B cell (primary cell): Measurements from ENCODE around the gene MAP1LC3B2. TPM values are rescaled to one million over a fixed set of nuclear protein-coding genes. Genes with fewer than 3 reads are reported as not detected.

ENCODE experiments used
- ATAC-seq: fragments of 200-7000 bp; cut with Tn5 transposase; one replicate; pipeline ENCODE4 v1.10.0; 2021; ENCODE audit warnings: low read depth, mild to moderate bottlenecking, moderate number of reproducible peaks, moderate library complexity
- CTCF ChIA-PET: fragments of 350-600 bp; sonication (Branson Sonifier 250); formaldehyde crosslinking; loops from one replicate; lab custom pipeline; 2021; ENCODE audit warnings: antibody characterized with exemption, inconsistent platforms; lab: Charles Lee
- POLR2A ChIA-PET: fragments of 350-600 bp; sonication (Branson Sonifier 250); formaldehyde crosslinking; loops from one replicate; lab custom pipeline; 2021; ENCODE audit warnings: antibody characterized with exemption; lab: Charles Lee
- DNase-seq: peaks from one replicate; pipeline ENCODE4 v3.0.0; 2013
- H2AFZ ChIP-seq: 2 replicates; pipeline ENCODE4 v1.6.1; 2012; ENCODE audit warnings: mild to moderate bottlenecking, low read depth, low read length; ENCODE audit not compliant: insufficient read depth, poor library complexity, severe bottlenecking
- H3K27ac ChIP-seq, 2 donors: 1 replicate in 1 of 2; 2 replicates in 1 of 2; pipeline ENCODE4 v1.5.1; 2012 to 2013; ENCODE audit warnings: low read length in 2 of 2, mild to moderate bottlenecking in 2 of 2, moderate library complexity in 1 of 2
- H3K27me3 ChIP-seq, 4 experiments: fragments of 200-600 bp in 1 of 4; sonication (generic) in 1 of 4; replicated peaks in 1 of 4; 1 replicate in 2 of 4; 2 replicates in 2 of 4; pipeline versions ENCODE4 v1.6.1 to v1.7.0; 2013 to 2016; ENCODE audit warnings: low read length in 3 of 4, mild to moderate bottlenecking in 2 of 4, mixed read lengths in 1 of 4, moderate library complexity in 1 of 4; ENCODE audit not compliant: insufficient read depth in 4 of 4, control insufficient read depth in 3 of 4; ENCODE audit errors: control extremely low read depth in 1 of 4
- H3K36me3 ChIP-seq, 2 experiments: replicated peaks in 1 of 2; 1 replicate in 1 of 2; 2 replicates in 1 of 2; pipeline versions ENCODE4 v1.6.1 to v1.7.1; 2013; ENCODE audit warnings: low read length in 1 of 2; ENCODE audit not compliant: insufficient read depth in 2 of 2, control insufficient read depth in 1 of 2; ENCODE audit errors: control extremely low read depth in 1 of 2, extremely low read depth in 1 of 2
- H3K4me1 ChIP-seq, 2 donors: fragments of 200-600 bp in 1 of 2; sonication (generic) in 1 of 2; 1 replicate in 1 of 2; 2 replicates in 1 of 2; pipeline versions ENCODE4 v1.5.1 to v1.6.1; 2013 to 2017; ENCODE audit warnings: low read length in 2 of 2; ENCODE audit not compliant: control insufficient read depth in 2 of 2, insufficient read depth in 2 of 2
- H3K4me2 ChIP-seq: replicated peaks from 2 replicates; pipeline ENCODE3; 2012; ENCODE audit warnings: mild to moderate bottlenecking, low read depth, low read length; ENCODE audit not compliant: poor library complexity, severe bottlenecking
- H3K4me3 ChIP-seq, 5 experiments: fragments of 200-600 bp in 1 of 5; sonication (generic) in 1 of 5; 1 replicate in 3 of 5; 2 replicates in 2 of 5; pipeline versions ENCODE4 v1.5.1 to v1.7.0; 2011 to 2016; ENCODE audit warnings: low read length in 4 of 5, mild to moderate bottlenecking in 4 of 5, low read depth in 2 of 5, control low read depth in 1 of 5, moderate library complexity in 1 of 5; ENCODE audit not compliant: insufficient read depth in 1 of 5; ENCODE audit errors: control extremely low read depth in 1 of 5, extremely low read depth in 1 of 5
- H3K79me2 ChIP-seq: fragments of 200-600 bp; sonication (generic); one replicate; pipeline ENCODE4 v1.6.0; 2016; ENCODE audit warnings: low read length; ENCODE audit not compliant: control insufficient read depth, insufficient read depth
- H3K9ac ChIP-seq: fragments of 200-600 bp; sonication (generic); 2 replicates; pipeline ENCODE4 v1.6.1; 2017; ENCODE audit warnings: mild to moderate bottlenecking, low read length, moderate library complexity
- H3K9me3 ChIP-seq, 3 donors: one replicate each; pipeline versions ENCODE4 v1.6.1 to v1.7.1; 2013; ENCODE audit warnings: low read length in 2 of 3; ENCODE audit not compliant: control insufficient read depth in 2 of 3, insufficient read depth in 1 of 3; ENCODE audit errors: control extremely low read depth in 1 of 3
- H4K20me1 ChIP-seq: 2 replicates; pipeline ENCODE4 v1.6.0; 2012; ENCODE audit warnings: mild to moderate bottlenecking, low read length; ENCODE audit not compliant: insufficient read depth, control insufficient read depth, poor library complexity, severe bottlenecking
- H3K27ac Mint-ChIP-seq: one replicate; pipeline ENCODE4 v1.8.0; 2021; ENCODE audit warnings: mixed read lengths
- H3K27me3 Mint-ChIP-seq: one replicate; pipeline ENCODE4 v1.8.0; 2021; ENCODE audit warnings: mixed read lengths
- H3K4me1 Mint-ChIP-seq: one replicate; pipeline ENCODE4 v1.8.0; 2021; ENCODE audit warnings: mixed read lengths
- H3K4me3 Mint-ChIP-seq: one replicate; pipeline ENCODE4 v1.8.0; 2021; ENCODE audit warnings: mixed read lengths
- H3K9me3 Mint-ChIP-seq: one replicate; pipeline ENCODE4 v1.8.0; 2022; ENCODE audit warnings: mixed read lengths; ENCODE audit not compliant: insufficient read depth
- EZH2 ChIP-seq: IDR thresholded peaks from 2 replicates; pipeline ENCODE4 v1.6.1; 2012; ENCODE audit warnings: borderline replicate concordance, low read depth, mild to moderate bottlenecking, moderate library complexity, low read length; ENCODE audit not compliant: insufficient read depth, poor library complexity, severe bottlenecking
- WGBS: methylation state at CpG from one replicate; pipeline ENCODE4 v1.1.5; 2013; ENCODE audit warnings: missing lambda C conversion rate; ENCODE audit not compliant: insufficient coverage; 5-methylcytosine and 5-hydroxymethylcytosine counted together
- intact Hi-C: fragments of 100-400 bp; cut with micrococcal nuclease; formaldehyde crosslinking; loops from one replicate; pipeline ENCODE4 v1.10.0; 2022
- polyA plus RNA-seq: library from polyadenylated mRNA; depleted of rRNA; stranded (reverse); fragments of >200 nt; gene quantifications from 2 replicates; pipeline ENCODE4 v1.2.3, GENCODE V29; 2012
- total RNA-seq, 2 donors: library from RNA; stranded (reverse); fragments of 120-200 nt in 1 of 2; gene quantifications; 1 replicate in 1 of 2; 2 replicates in 1 of 2; pipeline versions ENCODE4 v1.2.3 to v1.2.4, GENCODE V29; 2013 to 2022
- TF ChIP-seq, protein P1 (sequence below): fragments of 200-600 bp; IDR thresholded peaks from one replicate; pipeline ENCODE4 v1.8.0; 2022; ENCODE audit warnings: antibody characterized with exemption, mild to moderate bottlenecking

Gene MAP1LC3B2
- total and polyA plus RNA-seq, 2 donors (not counting 1 experiment from before 2014, with no cell fraction given): 0.28 to 1.0 TPM

DNA sequence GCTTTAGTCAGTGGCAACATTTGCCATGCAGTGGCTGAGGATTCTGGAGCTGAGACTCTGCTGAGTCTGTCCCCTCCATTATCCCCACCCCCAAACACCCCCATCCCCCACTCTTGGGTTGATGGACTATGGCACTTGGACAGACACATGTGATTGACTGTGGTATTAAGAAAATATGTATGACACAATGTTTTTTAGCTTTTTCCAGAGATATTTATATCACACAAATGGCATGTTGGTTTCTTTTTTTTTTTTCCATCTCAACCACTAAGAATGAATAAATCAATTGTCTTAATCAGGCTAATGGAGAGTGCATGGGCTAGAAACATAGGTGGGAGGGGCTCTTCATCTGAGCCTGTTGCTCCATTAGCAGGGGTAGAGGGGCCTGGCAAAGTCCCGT lies 30.7 kb upstream of the MAP1LC3B2 start:
- no peaks in the 10 kb centered on the region for H3K36me3 ChIP-seq
- no peak overlapping the region for H2AFZ ChIP-seq
- H3K9ac ChIP-seq: no peak overlapping the region
- H4K20me1 ChIP-seq: no peaks in the 10 kb centered on the region
- Mint-ChIP-seq H3K27ac (no peak overlapping the region), H3K4me1 (peaks cover 14% of the 10 kb centered on the region), H3K4me3 (no peak overlapping the region), H3K9me3 (no peaks in the 10 kb centered on the region), H3K27me3 (peaks cover 4% of the 10 kb centered on the region)
- H3K27me3 ChIP-seq: peaks cover 0 to 3% (median 0%) of the 10 kb centered on the region in 4 experiments
- 100% methylated on average over 1 of the region's 1 CpG for WGBS
- no peak overlapping the region for H3K27ac ChIP-seq
- ATAC-seq (no peak), DNase-seq (no peak)
- CTCF ChIA-PET: no interaction called here
- intact Hi-C loops: no loop called here
- no peaks in the 10 kb centered on the region for H3K9me3 ChIP-seq
- POLR2A ChIA-PET: no interaction called here
- H3K4me1 ChIP-seq: peaks cover 7% of the 10 kb centered on the region in 2 donors
- no peak overlapping the region for H3K4me2 ChIP-seq
- TF ChIP-seq, protein P1, sequence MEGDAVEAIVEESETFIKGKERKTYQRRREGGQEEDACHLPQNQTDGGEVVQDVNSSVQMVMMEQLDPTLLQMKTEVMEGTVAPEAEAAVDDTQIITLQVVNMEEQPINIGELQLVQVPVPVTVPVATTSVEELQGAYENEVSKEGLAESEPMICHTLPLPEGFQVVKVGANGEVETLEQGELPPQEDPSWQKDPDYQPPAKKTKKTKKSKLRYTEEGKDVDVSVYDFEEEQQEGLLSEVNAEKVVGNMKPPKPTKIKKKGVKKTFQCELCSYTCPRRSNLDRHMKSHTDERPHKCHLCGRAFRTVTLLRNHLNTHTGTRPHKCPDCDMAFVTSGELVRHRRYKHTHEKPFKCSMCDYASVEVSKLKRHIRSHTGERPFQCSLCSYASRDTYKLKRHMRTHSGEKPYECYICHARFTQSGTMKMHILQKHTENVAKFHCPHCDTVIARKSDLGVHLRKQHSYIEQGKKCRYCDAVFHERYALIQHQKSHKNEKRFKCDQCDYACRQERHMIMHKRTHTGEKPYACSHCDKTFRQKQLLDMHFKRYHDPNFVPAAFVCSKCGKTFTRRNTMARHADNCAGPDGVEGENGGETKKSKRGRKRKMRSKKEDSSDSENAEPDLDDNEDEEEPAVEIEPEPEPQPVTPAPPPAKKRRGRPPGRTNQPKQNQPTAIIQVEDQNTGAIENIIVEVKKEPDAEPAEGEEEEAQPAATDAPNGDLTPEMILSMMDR: no peak
- no peak for TF ChIP-seq EZH2
- no peaks in the 10 kb centered on the region for H3K79me2 ChIP-seq
- H3K4me3 ChIP-seq: no peak overlapping the region

DNA sequence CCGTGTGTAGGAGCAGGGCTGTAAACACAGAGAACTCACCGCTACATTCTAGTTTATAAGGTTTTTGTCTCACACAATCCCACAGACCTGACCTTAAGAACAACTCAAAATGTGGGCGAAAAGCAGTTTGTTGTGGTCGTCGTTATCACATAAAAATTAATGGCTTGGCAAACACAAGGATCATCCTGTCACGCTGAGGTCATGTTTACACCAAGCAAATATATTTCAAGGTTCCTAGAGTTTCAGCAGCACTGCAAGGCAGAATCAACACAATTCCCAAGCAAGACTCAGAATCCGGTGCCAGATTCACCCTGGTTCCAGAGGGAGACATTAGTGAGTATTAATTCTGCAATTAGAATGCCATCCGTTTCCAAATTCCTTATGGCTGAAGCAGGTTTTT lies 30.1 kb upstream of the MAP1LC3B2 start:
- H3K9me3 ChIP-seq: no peaks in the 10 kb centered on the region
- POLR2A ChIA-PET: no interaction called here
- H3K4me2 ChIP-seq: no peak overlapping the region
- H3K27ac Mint-ChIP-seq: no peak overlapping the region
- H3K79me2 ChIP-seq: no peaks in the 10 kb centered on the region
- H3K27me3 ChIP-seq: peaks cover 0 to 3% (median 0%) of the 10 kb centered on the region in 4 experiments
- H3K36me3 ChIP-seq: no peaks in the 10 kb centered on the region
- ATAC-seq (no peak), DNase-seq (no peak)
- no peaks in the 10 kb centered on the region for H4K20me1 ChIP-seq
- H3K4me1 Mint-ChIP-seq: peaks cover 15% of the 10 kb centered on the region
- WGBS: 93% methylated on average over 5 of the region's 8 CpGs
- no peak overlapping the region for H3K9ac ChIP-seq
- H3K4me1 ChIP-seq: peaks cover 7% of the 10 kb centered on the region in 2 donors
- no peak overlapping the region for H3K4me3 ChIP-seq
- no peaks in the 10 kb centered on the region for H3K9me3 Mint-ChIP-seq
- intact Hi-C loops: no loop called here
- CTCF ChIA-PET: no interaction called here
- no peak overlapping the region for H3K4me3 Mint-ChIP-seq
- peaks cover 4% of the 10 kb centered on the region for H3K27me3 Mint-ChIP-seq
- H2AFZ ChIP-seq: no peak overlapping the region
- TF ChIP-seq EZH2: no peak
- TF ChIP-seq, protein P1: no peak
- no peak overlapping the region for H3K27ac ChIP-seq
